Kasumi-1 (cell line): ENCODE results near the gene JUNB.

Experiments
- DNase-seq, 2 experiments: peaks; one replicate each; lab custom pipeline; 2025; lab: John Stamatoyannopoulos, UW

Gene JUNB

DNA sequence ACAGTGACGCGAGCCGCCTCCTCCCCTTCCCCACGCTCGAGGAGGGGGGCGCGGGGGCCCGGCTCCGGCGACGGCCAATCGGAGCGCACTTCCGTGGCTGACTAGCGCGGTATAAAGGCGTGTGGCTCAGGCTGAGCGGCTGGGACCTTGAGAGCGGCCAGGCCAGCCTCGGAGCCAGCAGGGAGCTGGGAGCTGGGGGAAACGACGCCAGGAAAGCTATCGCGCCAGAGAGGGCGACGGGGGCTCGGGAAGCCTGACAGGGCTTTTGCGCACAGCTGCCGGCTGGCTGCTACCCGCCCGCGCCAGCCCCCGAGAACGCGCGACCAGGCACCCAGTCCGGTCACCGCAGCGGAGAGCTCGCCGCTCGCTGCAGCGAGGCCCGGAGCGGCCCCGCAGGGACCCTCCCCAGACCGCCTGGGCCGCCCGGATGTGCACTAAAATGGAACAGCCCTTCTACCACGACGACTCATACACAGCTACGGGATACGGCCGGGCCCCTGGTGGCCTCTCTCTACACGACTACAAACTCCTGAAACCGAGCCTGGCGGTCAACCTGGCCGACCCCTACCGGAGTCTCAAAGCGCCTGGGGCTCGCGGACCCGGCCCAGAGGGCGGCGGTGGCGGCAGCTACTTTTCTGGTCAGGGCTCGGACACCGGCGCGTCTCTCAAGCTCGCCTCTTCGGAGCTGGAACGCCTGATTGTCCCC is at the start of gene JUNB:
Gene JUNB (plus strand): TSS at position 142 of the 706 bp plus-strand sequence. CDS start 286 bp downstream, at position 428.
- DNase-seq: peak; percentile 88 to 89

DNA sequence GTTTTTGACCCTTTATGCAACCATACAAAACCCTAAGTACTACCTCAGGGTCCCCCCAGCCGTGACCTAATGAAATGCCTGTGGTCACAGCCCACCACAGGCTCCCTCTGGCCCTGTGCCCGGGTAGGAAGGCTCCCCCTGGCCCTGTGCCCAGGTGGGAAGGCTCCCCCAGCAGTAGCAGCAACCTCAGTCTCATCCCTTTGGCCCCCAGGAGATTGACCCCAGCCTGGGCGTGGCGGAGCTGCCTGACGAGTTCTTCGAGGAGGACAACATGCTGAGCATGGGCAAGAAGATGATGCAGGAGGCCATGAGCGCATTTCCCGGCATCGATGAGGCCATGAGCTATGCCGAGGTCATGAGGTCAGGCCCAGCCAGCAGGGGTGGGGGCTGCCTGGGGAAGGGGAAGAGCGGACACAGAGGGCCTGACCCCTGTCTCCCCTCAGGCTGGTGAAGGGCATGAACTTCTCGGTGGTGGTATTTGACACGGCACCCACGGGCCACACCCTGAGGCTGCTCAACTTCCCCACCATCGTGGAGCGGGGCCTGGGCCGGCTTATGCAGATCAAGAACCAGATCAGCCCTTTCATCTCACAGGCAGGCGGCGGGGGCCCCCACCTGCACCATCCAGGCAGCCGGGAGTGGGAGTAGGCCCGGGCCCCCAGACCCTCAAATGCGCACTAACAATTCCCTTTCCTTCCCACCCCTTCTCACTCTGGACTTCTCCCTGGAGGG is 46.0 kb upstream of the JUNB start:
- DNase-seq: no peak

GRCh38 chr19:12748489-12748888 is 42.8 kb upstream of the JUNB start:
- no peak for DNase-seq

GRCh38 chr19:12749938-12750521 is 41.3 kb upstream of the JUNB start:
- DNase-seq: peak in 1 of 2 experiments; percentile 35

- no peak for DNase-seq
These were observed 40.4 kb upstream of the JUNB start for GRCh38 chr19:12750851-12751250.

- no peak for DNase-seq
These were observed 39.7 kb upstream of the JUNB start, which contains the start of gene BEST2 for GRCh38 chr19:12751635-12752034. Gene BEST2 (plus strand): TSS chr19:12751791. CDS start chr19:12752593, 802 bp downstream.

DNA sequence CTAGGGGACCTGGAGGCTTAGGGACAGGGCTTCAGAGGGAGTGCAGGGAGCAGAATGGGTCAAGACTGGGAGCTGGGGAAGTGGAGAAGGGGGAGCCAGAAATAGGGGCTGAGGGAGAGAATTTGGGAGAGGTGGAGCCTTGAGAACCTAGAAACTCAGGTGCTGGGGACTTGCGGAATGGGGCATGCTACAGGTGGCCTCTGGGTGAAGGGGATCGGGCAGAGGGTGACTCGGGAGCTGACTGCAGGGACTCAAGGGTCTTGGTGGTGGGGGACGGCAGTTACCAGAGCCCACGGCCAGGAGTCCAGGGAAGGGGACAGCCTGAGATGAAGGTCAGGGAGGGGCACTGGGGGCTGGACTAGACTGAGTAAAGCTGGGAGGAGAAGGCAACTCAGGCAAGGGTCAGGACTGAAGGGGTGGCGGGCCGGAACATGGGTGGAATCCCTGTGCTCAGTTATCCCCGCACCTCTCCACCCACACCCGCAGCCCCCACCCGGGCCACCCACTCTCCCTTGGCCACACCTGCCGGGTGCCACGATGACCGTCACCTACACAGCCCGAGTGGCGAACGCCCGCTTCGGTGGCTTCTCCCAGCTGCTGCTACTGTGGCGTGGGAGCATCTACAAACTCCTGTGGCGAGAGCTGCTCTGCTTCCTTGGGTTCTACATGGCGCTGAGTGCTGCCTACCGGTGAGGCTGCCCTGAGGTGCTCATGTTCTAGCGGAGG is 39.1 kb upstream of the JUNB start:
- DNase-seq: no peak

- no peak for DNase-seq
These were observed 36.7 kb upstream of the JUNB start for GRCh38 chr19:12754465-12755196.

DNA sequence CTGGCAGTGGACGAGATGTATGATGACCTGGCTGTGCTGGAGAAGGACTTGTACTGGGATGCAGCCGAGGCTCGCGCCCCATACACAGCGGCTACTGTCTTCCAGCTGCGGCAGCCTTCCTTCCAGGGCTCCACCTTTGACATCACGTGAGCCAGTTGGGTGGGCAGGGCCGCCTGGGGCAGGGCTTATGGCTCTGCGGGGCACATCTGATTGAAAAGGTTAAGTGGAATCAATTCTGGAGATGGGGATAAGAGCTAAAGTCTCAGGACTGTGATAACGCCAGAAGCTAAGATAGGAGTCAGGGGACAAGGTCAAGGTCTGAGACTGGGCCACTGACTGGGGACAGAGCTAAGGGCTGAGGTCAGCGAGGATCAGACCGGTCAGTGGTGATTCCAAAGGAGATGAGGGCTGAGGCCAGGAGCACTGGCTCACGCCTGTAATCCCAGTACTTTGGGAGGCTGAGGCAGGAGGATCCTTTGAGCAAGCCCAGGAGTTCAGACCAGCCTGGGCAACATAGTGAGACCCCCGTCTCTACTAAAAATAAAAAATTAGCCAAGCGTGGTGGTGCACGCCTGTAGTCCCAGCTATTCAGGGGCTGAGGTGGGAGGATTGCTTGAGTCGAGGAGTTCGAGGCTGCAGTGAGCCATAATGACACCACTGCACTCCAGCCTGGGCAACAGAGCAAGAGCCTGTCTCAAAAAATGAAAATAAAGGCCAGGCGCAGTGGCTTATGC is 35.0 kb upstream of the JUNB start:
- DNase-seq: no peak

DNA sequence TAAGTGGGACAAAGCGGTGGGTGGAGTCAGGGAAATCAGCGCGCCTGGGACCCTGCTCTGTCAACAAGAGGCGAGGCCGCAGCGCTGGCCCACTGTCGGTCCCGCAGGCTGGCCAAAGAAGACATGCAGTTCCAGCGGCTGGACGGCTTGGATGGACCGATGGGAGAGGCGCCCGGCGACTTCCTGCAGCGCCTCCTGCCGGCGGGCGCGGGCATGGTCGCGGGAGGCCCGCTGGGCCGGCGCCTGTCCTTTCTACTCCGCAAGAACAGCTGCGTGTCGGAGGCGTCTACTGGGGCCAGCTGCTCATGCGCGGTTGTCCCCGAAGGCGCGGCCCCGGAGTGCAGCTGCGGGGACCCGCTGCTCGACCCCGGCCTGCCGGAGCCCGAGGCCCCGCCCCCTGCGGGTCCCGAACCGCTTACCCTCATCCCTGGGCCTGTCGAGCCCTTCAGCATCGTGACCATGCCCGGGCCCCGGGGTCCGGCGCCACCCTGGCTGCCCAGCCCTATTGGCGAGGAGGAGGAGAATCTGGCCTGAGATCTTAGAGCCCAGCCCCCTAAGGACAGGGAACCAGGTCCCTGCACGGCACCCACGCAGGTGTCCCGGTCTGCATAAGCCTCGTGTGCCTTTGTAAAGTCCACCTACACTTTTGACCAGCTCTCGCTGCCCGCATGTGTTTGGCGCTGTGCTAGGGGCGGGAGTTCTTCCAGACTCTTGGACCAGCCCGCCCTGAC is 33.6 kb upstream of the JUNB start:
- peak; percentile 53 to 64 for DNase-seq

DNA sequence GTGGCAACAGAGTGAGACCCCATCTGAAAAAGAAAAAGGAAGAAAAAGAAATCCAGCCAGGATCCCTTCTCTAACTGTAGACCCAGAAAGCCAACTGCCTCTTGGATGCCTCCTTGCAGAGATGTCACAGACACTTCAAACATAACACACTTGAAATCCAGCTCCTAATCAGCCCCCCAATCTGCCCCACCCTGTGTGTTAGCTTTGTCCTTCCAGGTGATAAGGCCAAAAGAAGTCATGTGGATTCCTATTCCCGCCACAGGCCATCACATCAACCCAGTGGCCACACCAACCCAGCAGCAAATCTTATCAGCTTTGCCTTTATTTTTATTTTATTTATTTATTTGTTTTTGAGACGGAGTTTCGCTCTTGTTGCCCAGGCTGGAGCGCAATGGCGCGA is 31.6 kb upstream of the JUNB start:
- DNase-seq: no peak

DNA sequence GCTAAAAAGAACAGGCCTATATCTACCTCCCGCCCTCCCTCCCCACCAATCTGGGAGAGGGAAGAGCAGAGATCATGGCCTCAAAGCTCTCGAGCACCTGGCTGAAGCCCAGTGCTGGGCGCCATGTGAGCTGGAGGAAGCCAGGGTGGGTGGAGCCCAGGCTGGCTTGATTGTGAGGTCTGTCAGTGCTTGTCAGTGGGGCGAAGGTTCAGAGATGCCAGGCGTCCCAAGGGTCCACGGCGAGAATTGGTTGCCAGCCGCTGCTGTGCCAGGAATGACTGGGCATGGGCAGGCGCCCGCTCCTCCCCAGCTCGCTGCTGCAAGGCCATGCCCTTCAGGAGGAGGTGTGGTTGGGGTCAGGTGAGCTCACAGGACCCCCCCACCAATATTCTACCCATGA is 28.2 kb upstream of the JUNB start:
- no peak for DNase-seq

GRCh38 chr19:12764698-12765097 is 26.6 kb upstream of the JUNB start:
- no peak for DNase-seq

GRCh38 chr19:12766051-12766521 is 25.2 kb upstream of the JUNB start:
- peak; percentile 80 for DNase-seq

- DNase-seq: no peak
These were observed 24.1 kb upstream of the JUNB start for GRCh38 chr19:12767150-12767549.

DNA sequence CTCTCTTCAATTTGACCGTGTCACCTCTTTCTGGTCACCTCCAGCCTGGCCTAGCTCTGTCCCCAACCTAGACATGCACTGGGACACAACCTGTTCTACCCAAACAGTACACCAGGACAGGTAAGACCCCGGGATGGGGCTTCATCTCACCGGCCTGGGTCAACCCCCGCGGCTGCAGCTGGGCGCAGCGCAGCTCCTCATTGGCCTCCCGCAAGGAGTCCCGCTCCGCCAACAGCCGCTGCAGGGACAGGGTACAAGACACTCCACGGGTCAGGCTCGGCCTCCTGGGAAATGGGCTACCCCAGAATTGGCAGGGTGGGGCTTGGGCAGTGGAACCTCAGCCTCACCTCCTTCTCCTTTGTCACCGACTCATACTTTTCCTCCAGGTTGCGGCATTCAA is 23.6 kb upstream of the JUNB start:
- DNase-seq: no peak

DNA sequence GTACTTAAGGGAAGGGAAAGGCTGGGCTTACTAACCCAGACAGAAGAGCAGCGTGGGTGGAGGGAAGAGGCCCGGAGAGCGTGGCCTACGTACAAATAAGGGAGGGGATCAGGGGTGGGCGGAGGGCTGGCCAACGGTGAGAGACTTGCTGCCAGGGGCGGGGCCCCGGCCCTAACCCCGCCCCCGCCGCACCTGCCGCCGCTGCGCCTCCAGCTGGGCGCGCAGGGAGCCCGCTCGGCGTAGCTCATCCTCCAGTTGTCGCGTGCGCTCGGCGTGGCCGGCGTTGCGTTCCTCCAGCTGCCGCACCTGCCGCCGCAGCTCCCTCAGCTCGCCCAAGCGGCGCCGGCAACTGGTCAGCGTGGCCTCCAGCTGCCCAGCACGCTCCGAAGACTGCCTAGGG is 21.6 kb upstream of the JUNB start:
- DNase-seq: no peak

DNA sequence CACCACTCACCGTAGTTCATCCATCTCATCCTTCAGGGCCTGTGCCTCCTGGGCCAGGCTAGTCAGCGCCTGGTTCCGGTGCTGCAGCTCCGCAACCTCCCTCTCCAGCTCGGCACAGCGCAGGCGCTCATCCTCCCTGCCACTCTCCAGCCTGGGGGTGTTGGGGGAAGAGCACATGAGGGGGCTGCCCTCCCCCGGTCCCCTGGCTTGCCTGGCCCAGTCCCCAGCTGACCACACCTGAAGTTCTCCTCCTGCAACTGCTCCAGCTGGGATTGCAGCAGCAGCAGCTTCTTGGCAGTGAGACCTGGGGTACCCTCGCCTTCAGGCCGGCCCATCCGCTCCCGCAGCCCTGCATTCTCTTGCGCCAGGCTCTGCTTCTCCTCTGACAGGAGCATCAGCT is 20.4 kb upstream of the JUNB start:
- no peak for DNase-seq

- DNase-seq: no peak
These were observed 19.0 kb upstream of the JUNB start for GRCh38 chr19:12772323-12772722.

DNA sequence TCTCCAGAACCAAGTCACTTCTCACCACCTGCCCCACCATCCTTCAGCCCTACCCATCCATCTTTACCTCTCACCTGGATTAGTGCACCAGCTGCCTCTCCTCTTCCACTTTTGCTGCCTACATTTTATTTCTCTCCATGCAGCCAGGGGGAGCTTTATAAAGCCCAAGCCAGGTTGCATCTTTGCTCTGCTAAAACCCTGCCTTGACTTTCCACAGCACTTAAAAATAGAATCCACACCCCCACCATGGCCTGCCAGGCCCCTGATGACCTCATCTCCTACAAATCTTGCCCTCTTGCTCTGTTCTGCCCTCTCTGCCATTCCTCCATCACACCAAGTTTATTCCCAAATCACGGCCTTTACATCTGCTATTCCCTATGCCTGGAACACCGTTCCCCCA is 17.7 kb upstream of the JUNB start:
- peak; percentile 22 to 34 for DNase-seq
